ENCODE data around the gene RCAN1.
"Not testable (repeated sequence)": the region's sequence is repeated elsewhere in the genome, so short reads cannot be mapped to it uniquely, and the experiment has no call there.

RCAN1 gene

GRCh38 chr21:34621434-34622350, 6.8 kb upstream of the RCAN1 start:
- no peak for DNase-seq

- no peak for DNase-seq
Observed at GRCh38 chr21:34619841-34620665, 5.1 kb upstream of the RCAN1 start.

GRCh38 chr21:34618941-34619340, 4.0 kb upstream of the RCAN1 start:
- DNase-seq, result no peak

GRCh38 chr21:34617753-34618339, 2.9 kb upstream of the RCAN1 start:
- no peak for DNase-seq

- no peak for DNase-seq
Observed at GRCh38 chr21:34615487-34615814, 538 bp upstream of the RCAN1 start.

GRCh38 chr21:34613679-34614627, 960 bp downstream of the RCAN1 start:
- DNase-seq, result peak; percentile 19

- DNase-seq, result no peak
Observed at GRCh38 chr21:34612557-34612956, 2.4 kb downstream of the RCAN1 start.

- DNase-seq, result no peak
Observed at GRCh38 chr21:34612056-34612455, 2.9 kb downstream of the RCAN1 start.

GRCh38 chr21:34611528-34611927, 3.4 kb downstream of the RCAN1 start:
- DNase-seq, result no peak

GRCh38 chr21:34609933-34610549, 4.9 kb downstream of the RCAN1 start:
- no peak for DNase-seq

GRCh38 chr21:34609244-34609932, 5.5 kb downstream of the RCAN1 start:
- no peak for DNase-seq

- not testable (repeated sequence) for DNase-seq
Observed at GRCh38 chr21:34607376-34607775, 7.5 kb downstream of the RCAN1 start.

GRCh38 chr21:34606621-34607020, 8.3 kb downstream of the RCAN1 start:
- no peak for DNase-seq

- no peak for DNase-seq
Observed at GRCh38 chr21:34606051-34606450, 8.9 kb downstream of the RCAN1 start.

- DNase-seq, result not testable (repeated sequence)
Observed at GRCh38 chr21:34604956-34605355, 10.0 kb downstream of the RCAN1 start.

GRCh38 chr21:34604556-34604955, 10.4 kb downstream of the RCAN1 start:
- no peak for DNase-seq

- DNase-seq, result no peak
Observed at GRCh38 chr21:34603710-34604057, 11.2 kb downstream of the RCAN1 start.

- DNase-seq, result peak; percentile 61
Observed at GRCh38 chr21:34603002-34603709, 11.8 kb downstream of the RCAN1 start.

- DNase-seq, result no peak
Observed at GRCh38 chr21:34602061-34602460, 12.9 kb downstream of the RCAN1 start.

- DNase-seq, result no peak
Observed at GRCh38 chr21:34599534-34600101, 15.3 kb downstream of the RCAN1 start.

Measured in CD4-positive, alpha-beta T cell treated with Interleukin-17A for 4 hours (primary cell).